ENCODE data around the gene STPG3.

DNA sequence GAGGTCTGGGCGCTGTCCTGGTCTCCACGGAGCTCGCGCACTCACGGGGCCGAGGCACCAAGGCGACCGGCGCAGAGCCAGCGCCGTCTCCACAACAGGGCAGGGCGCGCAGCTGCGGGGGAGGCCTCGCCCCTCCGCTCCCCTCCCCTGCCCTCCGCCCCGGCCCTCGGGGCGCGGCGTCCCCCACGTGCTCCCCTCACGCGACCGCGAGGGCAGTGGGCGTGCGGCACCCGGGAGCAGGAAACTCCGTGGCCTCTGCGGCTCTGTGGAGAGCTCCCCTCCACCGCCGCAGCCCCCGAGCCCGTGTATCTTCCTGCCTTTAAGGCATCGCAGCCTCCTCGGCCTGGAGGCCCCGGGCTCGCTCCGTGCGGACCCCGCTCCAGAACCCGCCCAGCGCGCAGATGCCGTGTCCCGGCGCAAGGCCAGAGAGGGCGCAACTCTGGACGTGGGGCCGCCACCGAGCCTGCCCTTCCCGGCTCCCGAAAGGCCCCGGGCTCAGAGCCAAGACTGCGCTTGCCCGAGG lies 10.7 kb upstream of the STPG3 start:
- TF ChIP-seq CTCF (IDR thresholded peaks at IDR 0.05) (no peak), POLR2AphosphoS5 (IDR thresholded peaks at IDR 0.05) (peak in 2 of 3 donors; percentile 29 to 55), EP300 (IDR thresholded peaks at IDR 0.05) (no peak)

Measured in stomach (tissue), 4 donors.